KOPT-K1 (cell line): ENCODE measurements around the gene KIF26B.

Experiments used
- H3K27ac ChIP-seq: fragments of 200-600 bp; sonication (generic); 2 replicates; pipeline ENCODE4 v1.5.1; 2016; ENCODE audit warnings: antibody characterized with exemption, mild to moderate bottlenecking, low read depth, low read length; ENCODE audit not compliant: poor library complexity, severe bottlenecking
- H3K36me3 ChIP-seq: fragments of 200-600 bp; sonication (generic); 2 replicates; pipeline ENCODE4 v1.5.1; 2017; ENCODE audit warnings: antibody characterized with exemption, mild to moderate bottlenecking, low read length, moderate library complexity; ENCODE audit not compliant: insufficient read depth
- H3K9me3 ChIP-seq: fragments of 200-600 bp; sonication (generic); 2 replicates; pipeline ENCODE4 v1.5.1; 2017; ENCODE audit warnings: antibody characterized with exemption, low read length, mild to moderate bottlenecking; ENCODE audit not compliant: insufficient read depth, poor library complexity, severe bottlenecking

KIF26B gene

GRCh38 chr1:245477941-245478340 is 323.2 kb downstream of the KIF26B start:
- Histone ChIP-seq H3K9me3 (no peaks in the 10 kb centered on the region), H3K27ac (no peak overlapping the region), H3K36me3 (no peaks in the 10 kb centered on the region)

GRCh38 chr1:245480393-245481120 is 325.8 kb downstream of the KIF26B start:
- H3K27ac ChIP-seq: no peak overlapping the region

GRCh38 chr1:245481261-245481660 is 326.5 kb downstream of the KIF26B start:
- Histone ChIP-seq H3K36me3 (no peaks in the 10 kb centered on the region), H3K9me3 (no peaks in the 10 kb centered on the region), H3K27ac (no peak overlapping the region)

More at GRCh38 chr1:245480393-245481120, 325.8 kb downstream of the KIF26B start:
- Histone ChIP-seq H3K36me3 (no peaks in the 10 kb centered on the region), H3K9me3 (no peaks in the 10 kb centered on the region)

GRCh38 chr1:245483247-245483646 is 328.5 kb downstream of the KIF26B start:
- Histone ChIP-seq H3K9me3 (no peaks in the 10 kb centered on the region), H3K36me3 (no peaks in the 10 kb centered on the region), H3K27ac (no peak overlapping the region)

- Histone ChIP-seq H3K27ac (no peak overlapping the region), H3K9me3 (no peaks in the 10 kb centered on the region), H3K36me3 (no peaks in the 10 kb centered on the region)
Observed at GRCh38 chr1:245484176-245484575, 329.4 kb downstream of the KIF26B start.

GRCh38 chr1:245485996-245486395 is 331.2 kb downstream of the KIF26B start:
- H3K36me3 ChIP-seq: no peaks in the 10 kb centered on the region
- H3K9me3 ChIP-seq: peaks cover 2% of the 10 kb centered on the region
- no peak overlapping the region for H3K27ac ChIP-seq

GRCh38 chr1:245486775-245487470 is 332.1 kb downstream of the KIF26B start:
- H3K36me3 ChIP-seq: no peaks in the 10 kb centered on the region

GRCh38 chr1:245488346-245489129 is 333.8 kb downstream of the KIF26B start:
- Histone ChIP-seq H3K36me3 (no peaks in the 10 kb centered on the region), H3K9me3 (peaks cover 5% of the 10 kb centered on the region), H3K27ac (no peak overlapping the region)

More at GRCh38 chr1:245486775-245487470, 332.1 kb downstream of the KIF26B start:
- no peak overlapping the region for H3K27ac ChIP-seq
- peaks cover 5% of the 10 kb centered on the region for H3K9me3 ChIP-seq

GRCh38 chr1:245489838-245490237 is 335.1 kb downstream of the KIF26B start:
- no peaks in the 10 kb centered on the region for H3K36me3 ChIP-seq
- no peak overlapping the region for H3K27ac ChIP-seq
- H3K9me3 ChIP-seq: peaks cover 5% of the 10 kb centered on the region

- Histone ChIP-seq H3K27ac (no peak overlapping the region), H3K36me3 (no peaks in the 10 kb centered on the region), H3K9me3 (peaks cover 5% of the 10 kb centered on the region)
Observed at GRCh38 chr1:245493029-245493428, 338.2 kb downstream of the KIF26B start.

GRCh38 chr1:245495681-245496080 is 340.9 kb downstream of the KIF26B start:
- Histone ChIP-seq H3K36me3 (no peaks in the 10 kb centered on the region), H3K27ac (no peak overlapping the region), H3K9me3 (peaks cover 5% of the 10 kb centered on the region)

GRCh38 chr1:245500546-245500945 is 345.8 kb downstream of the KIF26B start:
- Histone ChIP-seq H3K36me3 (no peaks in the 10 kb centered on the region), H3K9me3 (no peaks in the 10 kb centered on the region), H3K27ac (no peak overlapping the region)

GRCh38 chr1:245501633-245502032 is 346.8 kb downstream of the KIF26B start:
- Histone ChIP-seq H3K9me3 (no peaks in the 10 kb centered on the region), H3K27ac (no peak overlapping the region), H3K36me3 (no peaks in the 10 kb centered on the region)

- no peaks in the 10 kb centered on the region for H3K9me3 ChIP-seq
- H3K27ac ChIP-seq: no peak overlapping the region
- no peaks in the 10 kb centered on the region for H3K36me3 ChIP-seq
Observed at GRCh38 chr1:245503548-245503947, 348.8 kb downstream of the KIF26B start.

- Histone ChIP-seq H3K36me3 (no peaks in the 10 kb centered on the region), H3K9me3 (no peaks in the 10 kb centered on the region), H3K27ac (no peak overlapping the region)
Observed at GRCh38 chr1:245510144-245510543, 355.4 kb downstream of the KIF26B start.
